KMS-11 (cell line): ENCODE measurements around the gene KHDC4.

ENCODE experiments used
- H2AFZ ChIP-seq: fragments of 200-600 bp; sonication (generic); 2 replicates; pipeline ENCODE4 v1.6.1; 2016; ENCODE audit warnings: antibody characterized with exemption, mixed run types, low read depth
- H3K27ac ChIP-seq: fragments of 200-600 bp; sonication (generic); 2 replicates; pipeline ENCODE4 v1.6.1; 2016; ENCODE audit warnings: mild to moderate bottlenecking, mixed run types
- H3K27me3 ChIP-seq: fragments of 200-600 bp; sonication (generic); 2 replicates; pipeline ENCODE4 v1.6.1; 2017; ENCODE audit warnings: mild to moderate bottlenecking, low read depth, mixed run types, moderate library complexity; ENCODE audit not compliant: insufficient read depth
- H3K36me3 ChIP-seq: fragments of 200-600 bp; sonication (generic); 2 replicates; pipeline ENCODE4 v1.6.1; 2017; ENCODE audit warnings: mild to moderate bottlenecking, mixed run types; ENCODE audit not compliant: insufficient read depth
- H3K4me1 ChIP-seq: fragments of 200-600 bp; sonication (generic); 2 replicates; pipeline ENCODE4 v1.6.1; 2016; ENCODE audit warnings: mild to moderate bottlenecking, low read depth, mixed run types; ENCODE audit not compliant: poor library complexity, severe bottlenecking
- H3K4me2 ChIP-seq: fragments of 200-600 bp; sonication (generic); 2 replicates; pipeline ENCODE4 v1.7.0; 2016; ENCODE audit warnings: mild to moderate bottlenecking, mixed run types
- H3K4me3 ChIP-seq: fragments of 200-600 bp; sonication (generic); IDR thresholded peaks from 2 replicates; pipeline ENCODE4 v1.6.1; 2017; ENCODE audit warnings: low read depth, low read length, mixed read lengths; ENCODE audit not compliant: insufficient read depth
- H3K79me2 ChIP-seq: fragments of 200-600 bp; sonication (generic); 2 replicates; pipeline ENCODE4 v1.6.1; 2016; ENCODE audit warnings: low read depth, mixed run types; ENCODE audit not compliant: insufficient read depth
- H3K9ac ChIP-seq: fragments of 200-600 bp; sonication (generic); 2 replicates; pipeline ENCODE4 v1.6.1; 2016; ENCODE audit warnings: mild to moderate bottlenecking, mixed run types
- H4K20me1 ChIP-seq: fragments of 200-600 bp; sonication (generic); 2 replicates; pipeline ENCODE4 v1.6.1; 2016; ENCODE audit warnings: mild to moderate bottlenecking, mixed run types; ENCODE audit not compliant: insufficient read depth
- CTCF ChIP-seq: fragments of 200-600 bp; sonication (generic); conservative IDR thresholded peaks from 2 replicates; pipeline ENCODE4 v1.6.1; 2017; ENCODE audit warnings: low read depth, mild to moderate bottlenecking, antibody characterized with exemption, low read length, moderate library complexity, mixed read lengths

The KHDC4 gene

GRCh38 chr1:155880251-155880650 lies 54.0 kb downstream of the KHDC4 start:
- no peak overlapping the region for H3K27ac ChIP-seq
- no peaks in the 10 kb centered on the region for H3K79me2 ChIP-seq
- H3K9ac ChIP-seq: no peak overlapping the region
- H2AFZ ChIP-seq: no peak overlapping the region
- no peak overlapping the region for H3K4me2 ChIP-seq
- no peak for TF ChIP-seq CTCF
- H3K4me3 ChIP-seq: no peak overlapping the region
- no peaks in the 10 kb centered on the region for H3K27me3 ChIP-seq
- no peaks in the 10 kb centered on the region for H4K20me1 ChIP-seq
- no peaks in the 10 kb centered on the region for H3K4me1 ChIP-seq
- H3K36me3 ChIP-seq: no peaks in the 10 kb centered on the region

GRCh38 chr1:155877945-155878344 lies 56.3 kb downstream of the KHDC4 start:
- no peaks in the 10 kb centered on the region for H3K4me1 ChIP-seq
- no peaks in the 10 kb centered on the region for H3K36me3 ChIP-seq
- no peak overlapping the region for H3K27ac ChIP-seq
- H3K4me2 ChIP-seq: no peak overlapping the region
- no peak overlapping the region for H3K9ac ChIP-seq
- H4K20me1 ChIP-seq: no peaks in the 10 kb centered on the region
- TF ChIP-seq CTCF: no peak
- no peak overlapping the region for H3K4me3 ChIP-seq
- H3K27me3 ChIP-seq: no peaks in the 10 kb centered on the region
- no peaks in the 10 kb centered on the region for H3K79me2 ChIP-seq
- H2AFZ ChIP-seq: no peak overlapping the region

- Histone ChIP-seq H3K27me3 (no peaks in the 10 kb centered on the region), H3K79me2 (no peaks in the 10 kb centered on the region), H3K36me3 (no peaks in the 10 kb centered on the region), H3K27ac (no peak overlapping the region), H3K4me1 (no peaks in the 10 kb centered on the region), H3K4me2 (no peak overlapping the region), H3K9ac (no peak overlapping the region), H4K20me1 (no peaks in the 10 kb centered on the region), H2AFZ (no peak overlapping the region), H3K4me3 (no peak overlapping the region)
- no peak for TF ChIP-seq CTCF
These were observed 60.4 kb downstream of the KHDC4 start for GRCh38 chr1:155873860-155874259.

GRCh38 chr1:155872527-155872926 lies 61.7 kb downstream of the KHDC4 start:
- H3K36me3 ChIP-seq: no peaks in the 10 kb centered on the region
- H3K27ac ChIP-seq: no peak overlapping the region
- no peak overlapping the region for H2AFZ ChIP-seq

More at GRCh38 chr1:155872527-155872926, 61.7 kb downstream of the KHDC4 start:
- H3K4me1 ChIP-seq: no peaks in the 10 kb centered on the region
- H4K20me1 ChIP-seq: no peaks in the 10 kb centered on the region
- H3K9ac ChIP-seq: no peak overlapping the region
- TF ChIP-seq CTCF: no peak
- no peak overlapping the region for H3K4me3 ChIP-seq
- H3K4me2 ChIP-seq: no peak overlapping the region
- no peaks in the 10 kb centered on the region for H3K27me3 ChIP-seq
- H3K79me2 ChIP-seq: no peaks in the 10 kb centered on the region
